Measurements from ENCODE around the gene SPACA4.

- TF ChIP-seq ZNF138 (CRISPR knock-in tag; conservative IDR thresholded peaks at IDR 0.05) (no peak), TEAD1 (CRISPR knock-in tag; IDR thresholded peaks at IDR 0.05) (no peak), CTCF (IDR thresholded peaks at IDR 0.05) (no peak), ZNF512 (CRISPR knock-in tag; IDR thresholded peaks at IDR 0.05; ENCODE audit: borderline replicate concordance) (no peak), ATF2 (CRISPR knock-in tag; IDR thresholded peaks at IDR 0.05; ENCODE audit: borderline replicate concordance, low read depth) (no peak), ZBTB43 (CRISPR knock-in tag; IDR thresholded peaks at IDR 0.05) (no peak), RELA (CRISPR knock-in tag; IDR thresholded peaks at IDR 0.05; ENCODE audit: borderline replicate concordance) (no peak), CREB1 (CRISPR knock-in tag; IDR thresholded peaks at IDR 0.05) (no peak), ELF4 (CRISPR knock-in tag; IDR thresholded peaks at IDR 0.05; ENCODE audit: low read depth) (no peak), MYBL2 (CRISPR knock-in tag; IDR thresholded peaks at IDR 0.05) (no peak), ZNF423 (CRISPR knock-in tag; IDR thresholded peaks at IDR 0.05) (no peak), ZNF425 (CRISPR knock-in tag; conservative IDR thresholded peaks at IDR 0.05) (no peak)
Observed at GRCh38 chr19:48613024-48613851, 6.7 kb downstream of the SPACA4 start.
